ENCODE data around the gene SP140L.
A peak's percentile ranks its signal among the peaks of the same experiment; 100 is the strongest.

Gene SP140L

DNA sequence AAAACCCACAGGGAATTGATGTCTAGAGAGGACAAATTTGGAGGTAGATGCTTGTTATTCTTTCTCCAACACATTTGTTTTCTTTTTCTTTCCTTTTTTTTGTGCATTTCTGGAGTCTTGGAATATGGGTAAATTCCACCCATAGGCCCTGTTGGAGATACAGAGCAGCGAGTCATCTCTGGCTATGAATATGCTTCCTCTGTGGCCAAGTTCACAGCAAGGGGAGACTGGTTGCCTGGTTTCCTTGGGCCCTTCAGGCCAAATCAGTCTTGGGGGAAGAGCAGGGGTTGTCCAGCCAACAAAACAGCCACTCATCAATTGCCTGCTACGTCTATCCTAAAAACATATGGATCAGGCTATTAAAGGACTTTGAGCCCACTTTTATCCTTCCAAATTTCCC, 116.5 kb downstream of the SP140L start:
- Histone ChIP-seq H3K4me2 (ENCODE audit: low read length, poor library complexity, severe bottlenecking) (no peak overlapping the region), H3K27me3 (ENCODE audit: control insufficient read depth in 1 of 2, insufficient read depth in 1 of 2, low read length in 2 of 2) (no peaks in the 10 kb centered on the region), H3K79me1 (replicated peaks; ENCODE audit: low read length, poor library complexity, severe bottlenecking) (peaks cover 29% of the 10 kb centered on the region), H2BK12ac (ENCODE audit: low read length in 2 of 2) (no peak overlapping the region), H3K23ac (ENCODE audit: low read length in 2 of 2) (no peak overlapping the region), H3K4me3 (ENCODE audit: insufficient read depth in 1 of 2, low read depth in 1 of 2, low read length in 2 of 2) (no peak overlapping the region), H3K14ac (ENCODE audit: low read length in 2 of 2) (no peak overlapping the region), H4K8ac (ENCODE audit: low read length) (no peak overlapping the region), H3K36me3 (ENCODE audit: control insufficient read depth in 1 of 2, insufficient read depth in 2 of 2, low read depth in 1 of 2, low read length in 2 of 2) (peaks cover 22 to 71% of the 10 kb centered on the region in 2 experiments), H2AFZ (ENCODE audit: low read depth, low read length) (no peak overlapping the region), H3K4me1 (ENCODE audit: control insufficient read depth, insufficient read depth, low read depth, low read length) (peaks cover 2% of the 10 kb centered on the region), H2AK5ac (ENCODE audit: low read length, severe bottlenecking) (no peak overlapping the region), H2BK5ac (ENCODE audit: low read depth, low read length, poor library complexity, severe bottlenecking) (no peak overlapping the region), H3K27ac (ENCODE audit: low read length, poor library complexity, severe bottlenecking) (no peak overlapping the region), H4K91ac (ENCODE audit: low read length) (no peak overlapping the region), H3K9me3 (ENCODE audit: control insufficient read depth, low read length) (no peaks in the 10 kb centered on the region), H2BK15ac (ENCODE audit: low read depth, poor library complexity, severe bottlenecking) (no peak overlapping the region), H3K4ac (ENCODE audit: low read depth in 1 of 2, low read length in 2 of 2) (no peak overlapping the region), H2BK120ac (ENCODE audit: low read depth, low read length) (no peak overlapping the region), H3K9ac (ENCODE audit: low read length) (no peak overlapping the region), H3K18ac (ENCODE audit: low read depth in 1 of 2, low read length in 2 of 2) (no peak overlapping the region)
- 98% methylated on average over 2 of the region's 2 CpGs for WGBS
- peak; percentile 41 for DNase-seq

DNA sequence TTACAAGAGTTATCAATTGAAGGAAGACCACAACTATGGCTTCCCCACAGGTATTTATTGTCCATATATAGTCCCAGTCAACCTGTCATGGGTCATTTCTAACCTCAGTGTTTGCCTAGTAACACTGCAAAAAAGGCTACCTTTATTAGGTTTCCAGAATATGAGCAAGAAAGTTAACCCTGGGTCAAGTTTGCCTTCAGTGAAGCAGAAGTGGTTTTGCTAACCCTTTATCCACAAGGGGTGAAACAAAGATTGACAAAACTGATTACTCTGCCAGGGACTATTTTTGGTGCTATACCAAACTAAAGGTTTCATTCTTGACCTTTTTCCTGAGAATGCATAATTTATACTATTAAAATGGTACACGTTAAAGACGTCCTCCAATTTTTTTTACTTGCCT, 117.8 kb downstream of the SP140L start:
- H2AFZ ChIP-seq (ENCODE audit: low read depth, low read length) = no peak overlapping the region
- H3K4me2 ChIP-seq (ENCODE audit: low read length, poor library complexity, severe bottlenecking) = no peak overlapping the region
- H2BK5ac ChIP-seq (ENCODE audit: low read depth, low read length, poor library complexity, severe bottlenecking) = no peak overlapping the region
- WGBS = 83% methylated on average over 2 of the region's 2 CpGs
- no peak overlapping the region for H4K91ac ChIP-seq (ENCODE audit: low read length)
- H2AK5ac ChIP-seq (ENCODE audit: low read length, severe bottlenecking) = no peak overlapping the region
- no peak overlapping the region for H4K8ac ChIP-seq (ENCODE audit: low read length)
- peaks cover 37% of the 10 kb centered on the region for H3K79me1 ChIP-seq (replicated peaks; ENCODE audit: low read length, poor library complexity, severe bottlenecking)
- no peak overlapping the region for H3K14ac ChIP-seq (ENCODE audit: low read length in 2 of 2)
- H3K23ac ChIP-seq (ENCODE audit: low read length in 2 of 2) = no peak overlapping the region
- H3K4me1 ChIP-seq (ENCODE audit: control insufficient read depth, insufficient read depth, low read depth, low read length) = peaks cover 7% of the 10 kb centered on the region
- H3K4ac ChIP-seq (ENCODE audit: low read depth in 1 of 2, low read length in 2 of 2) = no peak overlapping the region
- H3K18ac ChIP-seq (ENCODE audit: low read depth in 1 of 2, low read length in 2 of 2) = no peak overlapping the region
- H3K4me3 ChIP-seq (ENCODE audit: insufficient read depth in 1 of 2, low read depth in 1 of 2, low read length in 2 of 2) = no peak overlapping the region
- no peaks in the 10 kb centered on the region for H3K27me3 ChIP-seq (ENCODE audit: control insufficient read depth in 1 of 2, insufficient read depth in 1 of 2, low read length in 2 of 2)
- no peak overlapping the region for H3K9ac ChIP-seq (ENCODE audit: low read length)
- no peak overlapping the region for H2BK120ac ChIP-seq (ENCODE audit: low read depth, low read length)
- H2BK15ac ChIP-seq (ENCODE audit: low read depth, poor library complexity, severe bottlenecking) = no peak overlapping the region
- H3K36me3 ChIP-seq (ENCODE audit: control insufficient read depth in 1 of 2, insufficient read depth in 2 of 2, low read depth in 1 of 2, low read length in 2 of 2) = peaks cover 32 to 79% of the 10 kb centered on the region in 2 experiments
- H2BK12ac ChIP-seq (ENCODE audit: low read length in 2 of 2) = no peak overlapping the region
- no peaks in the 10 kb centered on the region for H3K9me3 ChIP-seq (ENCODE audit: control insufficient read depth, low read length)
- no peak overlapping the region for H3K27ac ChIP-seq (ENCODE audit: low read length, poor library complexity, severe bottlenecking)
- DNase-seq = no peak

DNA sequence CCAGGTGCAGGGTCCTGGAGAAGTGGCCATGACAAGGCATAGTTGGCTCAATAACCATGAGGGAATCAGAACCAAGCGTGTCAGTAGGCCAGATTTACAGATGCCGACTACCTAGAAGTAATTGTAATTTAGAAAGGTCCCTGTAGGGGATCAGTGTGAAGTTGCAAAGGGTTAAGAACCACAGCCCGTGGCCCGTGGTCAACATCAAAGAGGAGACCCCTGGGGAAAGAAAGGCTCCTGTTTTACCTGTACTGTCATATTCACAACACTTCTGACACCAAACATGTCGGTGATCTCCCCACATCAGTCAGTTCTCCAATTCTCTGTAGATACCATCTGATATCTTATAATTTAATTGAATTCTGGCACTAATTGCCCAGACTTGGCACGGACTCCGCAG, 120.0 kb downstream of the SP140L start:
- no peak overlapping the region for H2BK5ac ChIP-seq (ENCODE audit: low read depth, low read length, poor library complexity, severe bottlenecking)

DNA sequence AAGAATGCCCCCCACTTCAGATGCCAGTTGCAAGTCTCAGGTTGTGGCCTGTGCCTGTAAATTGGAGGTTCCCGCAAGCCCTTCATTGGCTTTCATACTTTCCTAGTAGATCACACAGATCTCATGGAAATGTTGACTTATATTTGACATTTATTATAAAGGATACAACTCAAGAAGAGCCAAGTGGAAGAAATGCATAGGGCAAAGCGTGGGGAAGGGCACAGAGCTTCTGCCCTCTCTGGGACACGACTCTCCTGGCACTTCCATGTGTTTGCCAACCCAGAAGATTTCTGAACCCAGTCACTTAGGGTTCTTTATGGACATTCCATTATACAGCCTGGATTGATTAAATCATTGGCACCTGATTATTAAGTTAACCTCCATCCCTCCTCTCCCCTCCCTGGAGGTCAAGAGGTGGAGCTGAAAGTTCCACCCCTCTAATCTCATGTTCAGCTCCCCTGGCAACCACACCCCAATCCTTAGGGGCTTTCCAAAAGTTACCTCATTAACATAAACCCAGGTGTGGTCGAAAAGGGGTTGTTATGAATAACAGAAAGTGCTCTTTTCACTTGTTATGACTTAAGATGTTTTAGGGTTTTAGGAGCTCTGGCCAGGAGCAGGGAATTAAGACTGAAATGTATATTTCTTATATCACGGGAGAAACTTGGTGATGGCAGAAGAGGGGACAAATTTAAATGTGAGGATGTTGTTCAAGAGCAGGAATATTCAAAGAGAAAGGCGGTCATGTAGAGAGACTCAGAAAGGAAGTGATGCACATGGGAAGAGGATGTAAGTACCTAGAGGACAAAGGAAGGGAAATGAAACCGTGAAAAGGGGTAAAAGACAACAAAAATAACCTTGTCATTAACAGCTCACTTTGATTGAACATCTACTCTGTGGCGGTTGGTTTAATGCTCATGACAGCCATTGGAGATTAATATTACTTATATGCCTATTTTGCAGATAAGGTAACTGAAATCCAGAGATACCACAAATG, 120.8 kb downstream of the SP140L start:
- 98% methylated on average over 6 of the region's 8 CpGs for WGBS
- H2AFZ ChIP-seq (ENCODE audit: low read depth, low read length) = no peak overlapping the region
- peaks cover 7% of the 10 kb centered on the region for H3K4me1 ChIP-seq (ENCODE audit: control insufficient read depth, insufficient read depth, low read depth, low read length)
- peaks cover 35% of the 10 kb centered on the region for H3K79me1 ChIP-seq (replicated peaks; ENCODE audit: low read length, poor library complexity, severe bottlenecking)
- H3K18ac ChIP-seq (ENCODE audit: low read depth in 1 of 2, low read length in 2 of 2) = no peak overlapping the region
- no peak overlapping the region for H3K4me3 ChIP-seq (ENCODE audit: insufficient read depth in 1 of 2, low read depth in 1 of 2, low read length in 2 of 2)
- H3K27ac ChIP-seq (ENCODE audit: low read length, poor library complexity, severe bottlenecking) = no peak overlapping the region
- no peak overlapping the region for H2BK12ac ChIP-seq (ENCODE audit: low read length in 2 of 2)
- no peaks in the 10 kb centered on the region for H3K9me3 ChIP-seq (ENCODE audit: control insufficient read depth, low read length)
- H4K91ac ChIP-seq (ENCODE audit: low read length) = no peak overlapping the region
- H2BK15ac ChIP-seq (ENCODE audit: low read depth, poor library complexity, severe bottlenecking) = no peak overlapping the region
- no peak overlapping the region for H3K4me2 ChIP-seq (ENCODE audit: low read length, poor library complexity, severe bottlenecking)
- no peak overlapping the region for H2AK5ac ChIP-seq (ENCODE audit: low read length, severe bottlenecking)
- H3K4ac ChIP-seq (ENCODE audit: low read depth in 1 of 2, low read length in 2 of 2) = no peak overlapping the region
- no peak overlapping the region for H3K23ac ChIP-seq (ENCODE audit: low read length in 2 of 2)
- H4K8ac ChIP-seq (ENCODE audit: low read length) = no peak overlapping the region
- no peak overlapping the region for H3K14ac ChIP-seq (ENCODE audit: low read length in 2 of 2)
- H3K36me3 ChIP-seq (ENCODE audit: control insufficient read depth in 1 of 2, insufficient read depth in 2 of 2, low read depth in 1 of 2, low read length in 2 of 2) = peaks cover 32 to 100% of the 10 kb centered on the region in 2 experiments
- DNase-seq = no peak
- H3K27me3 ChIP-seq (ENCODE audit: control insufficient read depth in 1 of 2, insufficient read depth in 1 of 2, low read length in 2 of 2) = no peaks in the 10 kb centered on the region
- H2BK5ac ChIP-seq (ENCODE audit: low read depth, low read length, poor library complexity, severe bottlenecking) = no peak overlapping the region
- no peak overlapping the region for H3K9ac ChIP-seq (ENCODE audit: low read length)
- no peak overlapping the region for H2BK120ac ChIP-seq (ENCODE audit: low read depth, low read length)

More for the DNA sequence above, 120.0 kb downstream of the SP140L start:
- Histone ChIP-seq H4K91ac (ENCODE audit: low read length) (no peak overlapping the region), H3K9ac (ENCODE audit: low read length) (no peak overlapping the region), H3K4me3 (ENCODE audit: insufficient read depth in 1 of 2, low read depth in 1 of 2, low read length in 2 of 2) (no peak overlapping the region), H3K4me1 (ENCODE audit: control insufficient read depth, insufficient read depth, low read depth, low read length) (peaks cover 7% of the 10 kb centered on the region), H2BK15ac (ENCODE audit: low read depth, poor library complexity, severe bottlenecking) (no peak overlapping the region), H3K4ac (ENCODE audit: low read depth in 1 of 2, low read length in 2 of 2) (no peak overlapping the region), H2BK12ac (ENCODE audit: low read length in 2 of 2) (no peak overlapping the region), H3K27ac (ENCODE audit: low read length, poor library complexity, severe bottlenecking) (no peak overlapping the region), H3K27me3 (ENCODE audit: control insufficient read depth in 1 of 2, insufficient read depth in 1 of 2, low read length in 2 of 2) (no peaks in the 10 kb centered on the region), H3K14ac (ENCODE audit: low read length in 2 of 2) (no peak overlapping the region), H2BK120ac (ENCODE audit: low read depth, low read length) (no peak overlapping the region), H3K9me3 (ENCODE audit: control insufficient read depth, low read length) (no peaks in the 10 kb centered on the region), H2AFZ (ENCODE audit: low read depth, low read length) (no peak overlapping the region), H3K79me1 (replicated peaks; ENCODE audit: low read length, poor library complexity, severe bottlenecking) (peaks cover 35% of the 10 kb centered on the region), H3K18ac (ENCODE audit: low read depth in 1 of 2, low read length in 2 of 2) (no peak overlapping the region), H4K8ac (ENCODE audit: low read length) (no peak overlapping the region), H3K23ac (ENCODE audit: low read length in 2 of 2) (no peak overlapping the region), H3K36me3 (ENCODE audit: control insufficient read depth in 1 of 2, insufficient read depth in 2 of 2, low read depth in 1 of 2, low read length in 2 of 2) (peaks cover 32 to 97% of the 10 kb centered on the region in 2 experiments), H2AK5ac (ENCODE audit: low read length, severe bottlenecking) (no peak overlapping the region), H3K4me2 (ENCODE audit: low read length, poor library complexity, severe bottlenecking) (no peak overlapping the region)
- WGBS = 86% methylated on average over 7 of the region's 7 CpGs
- no peak for DNase-seq
